ENCODE measurements around the gene ZSWIM4. TPM values are rescaled to one million over a fixed set of nuclear protein-coding genes. Genes with fewer than 3 reads are reported as not detected.

ZSWIM4 gene
- total and polyA plus RNA-seq, 2 of the 13 experiments (the other 11 are each of a cell fraction or from before 2014, with no cell fraction given) = 0.33 to 0.86 TPM

- TF ChIP-seq AHR (CRISPR knock-in tag; IDR thresholded peaks at IDR 0.05) = no peak
- TF ChIP-seq SALL2 (CRISPR knock-in tag; IDR thresholded peaks at IDR 0.05) = no peak
- no peak for TF ChIP-seq ZNF235 (CRISPR knock-in tag; IDR thresholded peaks at IDR 0.05; ENCODE audit: borderline replicate concordance)
- TF ChIP-seq ATF5 (CRISPR knock-in tag; IDR thresholded peaks at IDR 0.05; ENCODE audit: low read depth) = no peak
- TF ChIP-seq KAT7 (CRISPR knock-in tag; IDR thresholded peaks at IDR 0.05; ENCODE audit: borderline replicate concordance) = no peak
- no peak for TF ChIP-seq MXI1 (IDR thresholded peaks at IDR 0.05; ENCODE audit: borderline replicate concordance, low read depth, low read length)
- no peak for TF ChIP-seq AGO2 (optimal IDR thresholded peaks at IDR 0.05; ENCODE audit: low read depth, low read length)
- TF ChIP-seq ZNF878 (CRISPR knock-in tag; IDR thresholded peaks at IDR 0.05) = no peak
- TF ChIP-seq RNF2 (conservative IDR thresholded peaks at IDR 0.05; ENCODE audit: low read depth) = no peak
- TF ChIP-seq ZNF350 (CRISPR knock-in tag; IDR thresholded peaks at IDR 0.05; ENCODE audit: borderline replicate concordance, low read depth) = 0 out of 2 replicates have a peak, but pooled peaks have one; percentile 57
- no peak for TF ChIP-seq ZNF441 (CRISPR knock-in tag; IDR thresholded peaks at IDR 0.05; ENCODE audit: borderline replicate concordance)
- peak; percentile 73 for TF ChIP-seq CREB1 (IDR thresholded peaks at IDR 0.05)
- peak; percentile 70 for TF ChIP-seq CREB1 (CRISPR knock-in tag; IDR thresholded peaks at IDR 0.05)
- no peak for TF ChIP-seq ZNF564 (CRISPR knock-in tag; IDR thresholded peaks at IDR 0.05)
- TF ChIP-seq ZHX2 (IDR thresholded peaks at IDR 0.05; ENCODE audit: low read depth) = peak; percentile 24; the same call in 1 of the 2 replicates
- TF ChIP-seq ZHX2 (CRISPR knock-in tag; IDR thresholded peaks at IDR 0.05; ENCODE audit: borderline replicate concordance) = no peak
- peak; percentile 29 for TF ChIP-seq ASH2L (IDR thresholded peaks at IDR 0.05; ENCODE audit: insufficient read length, low read depth, low read length)
- no peak for TF ChIP-seq MBD4 (IDR thresholded peaks at IDR 0.05; ENCODE audit: borderline replicate concordance, low read length)
- no peak for TF ChIP-seq ZNF430 (CRISPR knock-in tag; IDR thresholded peaks at IDR 0.05)
- no peak for TF ChIP-seq SETDB1 (CRISPR knock-in tag; IDR thresholded peaks at IDR 0.05; ENCODE audit: borderline replicate concordance)
- no peak for TF ChIP-seq HNF4A (CRISPR knock-in tag; IDR thresholded peaks at IDR 0.05)
- TF ChIP-seq ZNF746 (CRISPR knock-in tag; IDR thresholded peaks at IDR 0.05) = no peak
- TF ChIP-seq FOSL1 (CRISPR knock-in tag; IDR thresholded peaks at IDR 0.05; ENCODE audit: borderline replicate concordance) = no peak
- no peak for TF ChIP-seq ZFP62 (CRISPR knock-in tag; IDR thresholded peaks at IDR 0.05)
- 0 out of 4 replicates have a peak, but pooled peaks of 1 of the 2 experiments have one; percentile 6 for TF ChIP-seq POLR2A (IDR thresholded peaks at IDR 0.05; ENCODE audit: insufficient read depth in 1 of 2, low read depth in 2 of 2, low read length in 2 of 2)
- TF ChIP-seq ATF1 (CRISPR knock-in tag; IDR thresholded peaks at IDR 0.05) = no peak
- TF ChIP-seq ZNF614 (CRISPR knock-in tag; IDR thresholded peaks at IDR 0.05; ENCODE audit: borderline replicate concordance) = no peak
- no peak for TF ChIP-seq KAT2B (IDR thresholded peaks at IDR 0.05; ENCODE audit: borderline replicate concordance, low read depth, low read length)
These were observed 46.9 kb upstream of the ZSWIM4 start (continued) for GRCh38 chr19:13748169-13748828.
